GM06990 (cell line): ENCODE results near the gene SPPL2A.
"Not testable (repeated sequence)": the region's sequence is repeated elsewhere in the genome, so short reads cannot be mapped to it uniquely, and the experiment has no call there.

Source experiments
- DNase-seq: peaks from one replicate; pipeline ENCODE4 v3.0.0-alpha.2; 2011; ENCODE audit not compliant: insufficient read length; ENCODE audit errors: extremely low read depth
- H3K27me3 ChIP-seq: replicated peaks from 2 replicates; pipeline ENCODE4 v1.6.0; 2011; ENCODE audit warnings: low read length; ENCODE audit not compliant: control insufficient read depth, insufficient read depth
- H3K36me3 ChIP-seq: 2 replicates; pipeline ENCODE4 v1.5.1; 2011; ENCODE audit warnings: low read length; ENCODE audit not compliant: control insufficient read depth, insufficient read depth
- H3K4me3 ChIP-seq: replicated peaks from 2 replicates; pipeline ENCODE4 v1.5.1; 2011; ENCODE audit warnings: low read depth, mild to moderate bottlenecking, control low read depth, low read length
- TF ChIP-seq, protein P1 (sequence below): IDR thresholded peaks from 2 replicates; pipeline ENCODE4 v1.5.1; 2011; ENCODE audit warnings: low read length, control low read depth, mild to moderate bottlenecking, inconsistent platforms; ENCODE audit not compliant: insufficient read depth, poor library complexity, severe bottlenecking

SPPL2A gene, protein sequence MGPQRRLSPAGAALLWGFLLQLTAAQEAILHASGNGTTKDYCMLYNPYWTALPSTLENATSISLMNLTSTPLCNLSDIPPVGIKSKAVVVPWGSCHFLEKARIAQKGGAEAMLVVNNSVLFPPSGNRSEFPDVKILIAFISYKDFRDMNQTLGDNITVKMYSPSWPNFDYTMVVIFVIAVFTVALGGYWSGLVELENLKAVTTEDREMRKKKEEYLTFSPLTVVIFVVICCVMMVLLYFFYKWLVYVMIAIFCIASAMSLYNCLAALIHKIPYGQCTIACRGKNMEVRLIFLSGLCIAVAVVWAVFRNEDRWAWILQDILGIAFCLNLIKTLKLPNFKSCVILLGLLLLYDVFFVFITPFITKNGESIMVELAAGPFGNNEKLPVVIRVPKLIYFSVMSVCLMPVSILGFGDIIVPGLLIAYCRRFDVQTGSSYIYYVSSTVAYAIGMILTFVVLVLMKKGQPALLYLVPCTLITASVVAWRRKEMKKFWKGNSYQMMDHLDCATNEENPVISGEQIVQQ

DNA sequence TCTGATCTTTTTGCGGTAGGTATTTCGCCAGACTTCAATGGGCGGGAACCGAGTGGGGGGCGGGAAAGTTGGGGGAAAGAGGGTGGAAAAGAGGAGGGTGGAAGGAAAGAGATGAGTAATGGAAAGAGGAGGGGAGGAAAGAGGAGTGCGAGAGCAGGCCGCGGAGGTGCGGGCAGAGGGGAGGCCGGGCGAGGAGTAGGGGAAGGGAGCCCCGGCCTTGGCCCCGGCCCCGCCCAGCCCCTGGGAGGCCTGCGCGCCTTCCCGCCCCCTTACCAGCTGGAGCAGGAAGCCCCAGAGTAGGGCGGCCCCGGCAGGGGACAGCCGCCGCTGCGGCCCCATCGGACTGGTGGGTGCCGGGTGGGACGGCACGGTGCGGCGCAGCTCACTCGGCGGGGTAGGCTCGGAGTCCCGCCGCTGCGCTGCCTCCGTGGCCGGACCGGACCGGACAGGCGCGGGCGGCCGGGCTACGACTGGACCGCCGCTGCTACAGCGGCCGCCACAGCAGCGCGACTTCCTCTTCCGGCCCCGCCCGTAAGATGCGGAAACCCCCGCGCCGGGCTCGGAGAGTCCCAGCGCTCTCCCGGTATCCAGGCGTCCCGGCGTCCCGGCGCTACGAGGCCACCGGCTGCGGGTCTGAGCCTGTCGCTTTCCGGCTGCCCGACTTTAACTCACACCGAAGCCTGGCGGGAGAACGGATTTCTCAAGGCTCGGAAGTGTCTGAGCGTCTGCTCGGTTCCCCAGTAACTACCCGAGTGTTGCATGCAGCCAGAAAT, at the start of gene SPPL2A:
SPPL2A (minus strand) TSS at position 512 of the 773 bp plus-strand sequence; CDS start at position 339, 173 bp downstream.
- TF ChIP-seq, protein P1, sequence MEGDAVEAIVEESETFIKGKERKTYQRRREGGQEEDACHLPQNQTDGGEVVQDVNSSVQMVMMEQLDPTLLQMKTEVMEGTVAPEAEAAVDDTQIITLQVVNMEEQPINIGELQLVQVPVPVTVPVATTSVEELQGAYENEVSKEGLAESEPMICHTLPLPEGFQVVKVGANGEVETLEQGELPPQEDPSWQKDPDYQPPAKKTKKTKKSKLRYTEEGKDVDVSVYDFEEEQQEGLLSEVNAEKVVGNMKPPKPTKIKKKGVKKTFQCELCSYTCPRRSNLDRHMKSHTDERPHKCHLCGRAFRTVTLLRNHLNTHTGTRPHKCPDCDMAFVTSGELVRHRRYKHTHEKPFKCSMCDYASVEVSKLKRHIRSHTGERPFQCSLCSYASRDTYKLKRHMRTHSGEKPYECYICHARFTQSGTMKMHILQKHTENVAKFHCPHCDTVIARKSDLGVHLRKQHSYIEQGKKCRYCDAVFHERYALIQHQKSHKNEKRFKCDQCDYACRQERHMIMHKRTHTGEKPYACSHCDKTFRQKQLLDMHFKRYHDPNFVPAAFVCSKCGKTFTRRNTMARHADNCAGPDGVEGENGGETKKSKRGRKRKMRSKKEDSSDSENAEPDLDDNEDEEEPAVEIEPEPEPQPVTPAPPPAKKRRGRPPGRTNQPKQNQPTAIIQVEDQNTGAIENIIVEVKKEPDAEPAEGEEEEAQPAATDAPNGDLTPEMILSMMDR = no peak
- peak; percentile 87 for DNase-seq
- Histone ChIP-seq H3K36me3 (no peaks in the 10 kb centered on the region), H3K4me3 (peak within 1 kb of the TSS; percentile 81), H3K27me3 (no peaks in the 10 kb centered on the region)

DNA sequence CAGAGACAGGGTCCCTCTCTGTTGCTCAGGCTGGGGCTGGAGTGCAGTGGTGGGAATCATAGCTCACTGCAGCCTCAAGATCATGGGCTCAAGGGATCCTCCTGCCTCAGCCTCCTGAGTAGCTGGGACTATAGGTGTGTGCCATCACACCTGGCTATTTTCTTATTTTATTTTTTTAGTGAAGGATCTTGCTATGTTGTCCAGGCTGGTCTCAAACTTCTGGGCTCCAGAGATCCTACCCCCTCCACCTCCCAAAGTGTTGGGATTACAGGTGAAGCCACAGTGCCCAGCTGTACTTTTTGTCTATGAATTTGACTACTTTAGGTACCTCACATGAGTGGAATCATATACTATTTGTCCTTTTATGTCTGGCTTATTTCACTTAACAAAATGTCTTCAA, 49.1 kb upstream of the SPPL2A start:
- no peaks in the 10 kb centered on the region for H3K36me3 ChIP-seq
- DNase-seq = no peak
- TF ChIP-seq, protein P1 = no peak
- no peaks in the 10 kb centered on the region for H3K27me3 ChIP-seq
- no peak overlapping the region for H3K4me3 ChIP-seq

DNA sequence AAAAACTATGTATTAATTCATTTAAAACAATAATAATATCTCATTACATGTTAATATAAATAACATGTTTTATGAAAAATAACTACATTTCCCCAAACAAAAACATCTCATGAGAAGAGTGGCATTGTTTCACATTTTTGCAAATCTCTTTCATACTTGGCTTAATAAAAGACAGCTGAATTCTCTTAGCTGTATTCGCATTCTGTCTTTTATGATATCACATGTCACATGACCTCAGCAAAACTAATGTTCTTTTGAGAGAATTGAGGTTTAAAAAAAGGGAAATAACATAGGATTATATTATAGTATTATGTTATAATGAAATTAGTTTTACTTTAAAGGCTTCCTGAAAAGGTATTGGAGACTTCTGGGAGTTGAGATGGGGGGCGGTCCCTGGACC, 48.4 kb upstream of the SPPL2A start:
- Histone ChIP-seq H3K36me3 (no peaks in the 10 kb centered on the region), H3K4me3 (no peak overlapping the region), H3K27me3 (no peaks in the 10 kb centered on the region)
- no peak for DNase-seq
- TF ChIP-seq, protein P1 = no peak

DNA sequence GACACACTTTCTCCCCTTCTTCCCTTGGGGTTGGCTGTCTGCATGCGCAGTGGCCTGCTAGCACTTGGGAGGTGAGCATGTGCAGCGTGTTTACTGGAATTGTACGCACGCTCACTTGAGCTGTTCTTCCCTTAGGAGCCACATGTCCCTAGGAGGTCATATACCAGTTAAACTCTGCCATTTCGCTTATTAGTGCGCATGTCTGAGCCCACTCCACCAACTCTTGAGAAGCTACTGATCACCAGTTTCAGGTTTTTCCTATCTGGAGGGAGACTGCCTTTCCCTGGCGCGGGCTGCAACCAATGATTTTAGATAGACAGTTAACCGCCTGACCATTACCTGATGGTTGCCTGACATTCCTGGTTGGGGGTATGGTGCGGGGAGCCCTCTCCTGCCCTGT, 47.6 kb upstream of the SPPL2A start:
- no peaks in the 10 kb centered on the region for H3K36me3 ChIP-seq
- no peak for DNase-seq
- H3K4me3 ChIP-seq = no peak overlapping the region
- TF ChIP-seq, protein P1 = no peak
- no peaks in the 10 kb centered on the region for H3K27me3 ChIP-seq

DNA sequence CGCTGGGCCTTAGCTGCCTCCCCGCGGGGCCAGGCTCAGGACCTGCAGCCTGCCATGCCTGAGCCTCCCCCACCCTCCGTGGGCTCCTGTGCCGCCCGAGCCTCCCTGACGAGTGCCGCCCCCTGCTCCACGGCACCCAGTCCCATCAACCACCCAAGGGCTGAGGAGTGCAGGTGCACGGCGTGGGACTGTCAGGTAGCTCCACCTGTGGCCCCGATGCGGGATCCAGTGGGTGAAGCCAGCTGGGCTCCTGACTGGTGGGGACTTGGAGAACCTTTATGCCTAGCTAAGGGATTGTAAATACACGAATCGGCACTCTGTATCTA, 46.6 kb upstream of the SPPL2A start:
- H3K36me3 ChIP-seq, H3K4me3 ChIP-seq, H3K27me3 ChIP-seq: not testable (repeated sequence)

DNA sequence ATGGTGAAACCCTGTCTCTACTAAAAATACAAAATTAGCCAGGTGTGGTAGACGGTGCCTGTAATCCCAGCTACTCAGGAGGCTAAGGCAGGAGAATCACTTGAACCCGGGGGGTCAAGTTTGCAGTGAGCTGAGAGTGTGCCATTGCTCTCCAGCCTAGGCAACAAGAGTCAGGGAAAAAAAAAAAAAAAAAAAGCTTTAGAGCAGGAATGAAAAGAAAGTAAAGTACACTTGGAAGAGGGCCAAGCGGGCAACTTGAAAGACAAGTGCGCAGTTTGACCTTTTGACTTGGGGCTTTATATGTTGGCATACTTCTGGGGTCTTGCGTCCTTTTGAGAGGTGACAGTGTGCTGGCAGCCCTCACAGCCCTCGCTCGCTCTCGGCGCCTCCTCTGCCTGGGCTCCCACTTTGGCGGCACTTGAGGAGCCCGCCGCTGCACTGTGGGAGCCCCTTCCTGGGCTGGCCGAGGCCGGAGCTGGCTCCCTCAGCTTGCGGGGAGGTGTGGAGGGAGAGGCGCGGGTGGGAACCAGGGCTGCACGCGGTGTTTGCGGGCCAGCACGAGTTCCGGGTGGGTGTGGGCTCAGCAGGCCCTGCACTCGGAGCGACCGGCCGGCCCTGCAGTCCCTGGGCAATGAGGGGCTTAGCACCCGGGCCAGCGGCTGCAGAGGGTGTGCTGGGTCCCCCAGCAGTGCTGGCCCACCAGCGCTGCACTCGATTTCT, 46.1 kb upstream of the SPPL2A start:
- DNase-seq, H3K4me3 ChIP-seq, H3K27me3 ChIP-seq, H3K36me3 ChIP-seq: not testable (repeated sequence)

More for the DNA sequence above, 46.6 kb upstream of the SPPL2A start:
- DNase-seq = not testable (repeated sequence)
